Fibroblast of upper back skin (primary cell): ENCODE data around the gene EFTUD2.
A peak's percentile ranks its signal among the peaks of the same experiment; 100 is the strongest.

Experiments
- DNase-seq: peaks from one replicate; pipeline ENCODE4 v3.0.0-alpha.2; 2013

The EFTUD2 gene

DNA sequence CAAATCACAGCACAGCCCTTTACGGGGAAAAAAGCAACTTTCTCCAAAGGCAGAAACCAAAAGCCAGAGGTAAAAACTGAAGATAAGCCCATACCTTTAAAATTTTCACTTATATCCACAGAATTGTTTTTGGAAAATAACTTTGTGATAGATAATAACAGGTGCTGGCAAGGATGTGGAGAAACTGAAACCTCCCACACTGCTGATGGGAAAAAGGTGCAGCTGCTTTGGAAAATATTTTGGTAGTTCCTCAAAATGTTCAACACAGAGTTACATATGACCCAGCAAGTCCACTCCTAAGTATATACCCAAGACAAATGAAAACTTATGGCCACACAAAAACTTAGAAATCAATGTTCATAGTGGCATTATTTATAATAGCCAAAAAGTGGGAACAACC lies 12.2 kb downstream of the EFTUD2 start:
- no peak for DNase-seq

DNA sequence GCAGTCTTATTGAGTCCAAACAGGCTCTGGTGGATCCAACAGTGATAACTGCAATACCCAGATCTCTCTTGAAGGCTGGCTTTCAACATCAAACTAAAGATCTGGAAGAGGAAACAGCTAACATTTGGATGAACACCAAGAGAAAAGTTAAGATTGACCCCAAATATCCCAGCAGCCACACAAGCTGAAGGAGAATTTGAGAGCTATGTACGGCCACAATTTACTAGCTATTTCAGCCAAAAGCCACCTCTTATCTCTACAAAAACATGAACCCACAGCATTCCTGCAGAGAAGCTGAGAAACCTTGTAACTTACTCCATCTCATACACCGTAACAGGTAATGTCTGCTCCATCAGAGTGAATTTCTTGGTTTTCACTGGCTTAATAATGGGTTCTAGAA lies 14.3 kb downstream of the EFTUD2 start:
- no peak for DNase-seq

DNA sequence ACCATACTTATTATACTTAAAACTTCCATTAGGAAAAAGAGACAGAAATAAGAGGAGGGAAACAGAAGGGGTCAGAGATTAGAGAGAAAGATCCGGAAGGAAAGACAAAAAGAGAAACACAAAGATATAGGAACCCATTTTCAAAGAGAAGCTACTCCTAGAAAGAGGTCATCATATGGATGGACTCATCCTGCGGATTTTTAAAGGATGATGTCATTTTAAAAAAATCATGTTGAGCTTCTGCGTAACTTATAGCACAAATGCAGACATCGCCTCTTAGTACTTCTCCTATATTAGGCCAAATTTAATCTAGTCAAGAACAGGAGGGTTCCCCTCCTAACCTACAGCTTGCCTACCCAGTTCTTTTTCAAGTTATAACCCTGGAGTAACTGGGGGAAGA lies 18.1 kb downstream of the EFTUD2 start:
- no peak for DNase-seq

DNA sequence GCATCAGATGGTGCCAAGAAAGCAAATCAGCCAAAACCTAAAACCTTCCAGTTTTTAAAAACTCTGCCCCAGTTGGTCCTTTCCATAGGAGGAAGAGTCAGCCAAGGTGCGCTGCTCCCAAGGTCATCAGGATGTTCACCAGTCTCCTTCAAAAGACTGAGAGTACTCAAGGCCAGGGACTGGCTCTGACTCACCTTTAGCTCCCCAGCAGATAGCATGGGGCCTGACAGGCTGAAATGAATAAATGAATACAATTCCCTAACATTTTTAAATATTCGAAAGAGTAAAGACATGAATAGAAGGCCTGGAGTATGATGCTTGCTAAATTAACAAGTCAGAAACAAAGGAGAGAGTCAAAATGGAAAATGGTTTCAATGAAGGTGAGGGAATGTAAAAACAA lies 19.2 kb downstream of the EFTUD2 start:
- no peak for DNase-seq

DNA sequence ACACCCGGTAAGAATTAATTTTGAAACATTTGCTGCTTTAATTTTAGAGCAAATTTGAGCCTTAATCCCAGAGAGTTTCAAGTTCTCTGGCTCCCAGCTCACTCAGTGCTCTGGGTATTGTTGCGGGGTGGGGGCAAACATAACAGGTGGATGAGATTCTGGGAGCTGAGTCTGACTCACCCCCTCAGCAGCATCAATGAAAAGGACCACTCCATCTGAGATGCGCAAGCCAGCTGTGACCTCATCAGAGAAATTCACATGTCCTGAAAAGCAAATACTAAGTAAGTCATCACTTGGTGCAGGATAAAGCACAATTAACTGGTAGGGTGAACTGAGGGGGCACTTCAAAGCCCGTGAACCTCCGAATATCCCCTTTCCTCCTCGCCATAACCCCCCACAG lies 19.9 kb downstream of the EFTUD2 start:
- no peak for DNase-seq

DNA sequence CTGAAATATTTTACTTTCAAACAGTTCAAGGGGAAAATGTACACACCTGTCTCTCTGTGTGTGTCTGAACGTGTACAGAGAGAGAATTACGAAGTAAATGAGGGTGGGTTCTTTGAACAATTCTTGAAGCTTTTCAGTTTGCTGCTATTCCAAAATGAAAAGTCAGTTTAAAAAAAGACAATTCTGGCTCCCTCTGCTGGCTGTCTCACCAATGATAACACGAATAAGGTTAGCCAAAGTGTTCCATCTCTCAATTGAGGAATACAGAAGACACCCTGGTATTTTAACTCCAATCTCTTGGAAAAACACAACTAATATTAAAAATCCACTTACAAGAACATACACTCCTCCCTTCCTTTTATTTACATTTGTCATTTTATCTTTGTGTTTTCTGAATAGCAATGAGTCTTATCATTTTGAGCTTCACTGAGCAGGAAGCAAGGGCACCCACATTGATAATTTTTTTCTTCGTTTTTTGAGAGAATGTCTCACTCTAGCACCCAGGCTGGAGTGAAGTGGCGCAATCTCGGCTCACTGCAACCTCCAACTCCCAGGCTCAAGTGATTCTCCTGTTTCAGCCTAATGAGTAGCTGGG lies 20.5 kb downstream of the EFTUD2 start:
- DNase-seq, result peak; percentile 39

DNA sequence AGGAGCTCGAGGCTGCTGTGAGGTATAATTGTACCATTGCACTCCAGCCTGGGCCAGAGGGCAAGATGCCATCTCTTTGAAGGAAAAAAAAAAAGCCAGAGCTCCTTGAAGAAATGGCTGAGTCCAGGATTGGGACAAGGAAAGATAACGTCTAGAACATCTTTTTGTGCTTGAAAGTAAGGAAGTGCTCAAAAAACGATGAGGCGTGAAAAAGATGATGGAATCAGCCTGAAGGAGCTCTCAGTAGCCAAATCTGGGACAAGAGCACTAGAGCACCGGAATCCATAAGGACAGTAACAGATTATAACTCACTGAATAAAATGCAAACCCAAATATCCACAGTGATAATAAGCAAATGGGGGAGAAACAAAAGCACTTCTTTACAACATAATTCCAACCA lies 22.1 kb downstream of the EFTUD2 start:
- no peak for DNase-seq

DNA sequence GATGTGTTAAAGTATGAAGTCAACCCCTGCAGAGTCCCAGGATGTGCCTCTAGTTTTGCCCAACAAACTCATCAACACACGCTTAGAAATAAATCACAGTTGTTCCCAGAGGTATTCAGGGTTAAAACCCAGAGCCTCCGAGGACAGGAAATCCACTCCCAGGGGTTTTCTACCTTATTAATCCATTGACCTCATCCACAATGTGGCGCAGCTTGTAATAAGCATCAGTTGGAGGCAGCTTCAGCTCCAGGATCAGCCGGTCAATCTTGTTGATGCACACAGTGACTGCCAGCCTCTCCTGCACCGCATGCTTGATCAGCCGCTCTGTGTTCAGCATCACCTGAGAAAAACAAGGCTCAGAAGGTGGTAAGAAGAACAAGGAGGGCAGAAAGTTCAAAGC lies 23.5 kb downstream of the EFTUD2 start:
- no peak for DNase-seq

DNA sequence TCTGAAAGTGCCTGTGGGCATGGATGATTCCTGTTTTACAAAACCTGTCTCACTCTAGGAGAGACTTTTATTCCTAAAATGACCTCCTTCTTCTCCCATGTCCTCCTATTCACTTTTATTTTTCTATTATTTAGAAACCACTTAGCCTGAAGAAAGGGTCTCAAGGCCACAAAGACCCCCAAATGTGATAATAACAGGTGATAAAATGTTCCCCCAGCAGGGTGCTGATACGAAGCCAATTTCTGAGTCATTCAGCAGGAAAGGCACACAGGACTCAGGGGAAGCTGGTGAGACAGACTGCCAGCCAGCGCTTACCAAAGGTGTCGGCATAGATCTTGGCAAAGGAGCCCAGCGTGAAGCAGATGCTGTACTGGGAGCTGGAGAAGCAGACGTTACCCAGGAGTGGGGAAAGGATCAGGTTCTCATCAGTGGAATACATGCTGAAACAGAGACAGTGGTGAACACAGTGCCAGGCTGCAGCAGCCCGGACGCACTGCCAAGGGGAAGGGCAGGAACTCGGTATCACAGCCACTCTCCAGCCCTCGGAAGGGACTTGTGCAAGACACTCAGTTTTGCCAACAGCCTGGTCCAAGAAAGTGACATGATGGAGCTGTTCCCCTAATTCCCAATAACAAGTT lies 27.0 kb downstream of the EFTUD2 start:
- no peak for DNase-seq

DNA sequence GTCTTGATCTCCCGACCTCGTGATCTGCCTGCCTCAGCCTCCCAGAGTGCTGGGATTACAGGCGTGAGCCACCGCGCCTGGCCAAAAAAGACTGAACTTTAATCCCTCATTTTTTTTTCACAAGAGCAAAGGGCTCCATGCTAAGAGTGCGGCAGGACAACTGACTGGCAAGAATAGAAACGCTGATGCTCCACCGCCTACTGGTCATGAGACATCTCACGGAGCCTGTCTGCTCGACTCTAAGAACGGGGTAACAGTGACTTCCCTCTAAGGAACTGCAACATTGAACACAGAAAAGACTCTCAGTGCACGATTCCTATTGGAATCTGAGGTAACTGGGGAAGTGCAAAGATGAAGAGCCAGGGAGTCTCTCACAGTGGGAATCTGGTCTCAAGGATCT lies 27.7 kb downstream of the EFTUD2 start:
- no peak for DNase-seq

DNA sequence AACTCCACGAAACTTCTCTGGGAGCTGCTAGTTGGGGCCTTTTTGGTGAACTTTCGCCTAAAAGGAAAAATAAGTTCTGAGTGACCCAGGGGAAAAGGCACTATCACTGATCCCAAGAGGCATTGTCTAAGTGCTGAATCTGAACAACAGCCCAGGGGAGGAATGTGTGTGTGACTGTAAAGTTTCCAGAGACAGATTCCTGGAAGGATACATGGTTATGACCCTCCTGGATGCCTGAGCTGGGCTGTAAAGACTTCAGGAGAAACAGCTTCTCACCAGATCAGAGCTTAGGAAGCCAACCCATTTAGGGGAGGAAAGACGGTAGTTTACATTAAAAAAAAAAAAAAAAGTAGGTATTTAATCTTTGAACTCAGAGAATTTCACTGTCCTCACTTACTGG lies 31.4 kb downstream of the EFTUD2 start:
- no peak for DNase-seq

DNA sequence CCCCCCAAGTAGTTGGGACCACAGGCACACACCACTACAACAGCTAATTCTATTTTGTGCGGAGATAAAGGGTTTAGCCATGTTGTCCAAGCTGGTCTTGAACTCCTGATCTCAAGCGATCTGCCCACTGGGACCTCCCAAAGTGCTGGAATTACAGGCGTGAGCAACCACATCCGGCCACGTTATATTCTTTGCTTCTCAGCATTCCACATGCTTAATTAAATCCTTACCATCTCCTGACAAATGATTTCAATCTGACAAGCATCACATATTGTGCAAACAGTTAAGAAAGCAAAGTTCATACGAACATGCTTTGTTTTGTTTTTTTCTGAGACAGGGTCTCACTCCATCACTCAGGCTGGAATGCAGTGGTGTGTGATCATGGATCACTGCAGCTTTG lies 33.3 kb downstream of the EFTUD2 start:
- peak; percentile 85 for DNase-seq

DNA sequence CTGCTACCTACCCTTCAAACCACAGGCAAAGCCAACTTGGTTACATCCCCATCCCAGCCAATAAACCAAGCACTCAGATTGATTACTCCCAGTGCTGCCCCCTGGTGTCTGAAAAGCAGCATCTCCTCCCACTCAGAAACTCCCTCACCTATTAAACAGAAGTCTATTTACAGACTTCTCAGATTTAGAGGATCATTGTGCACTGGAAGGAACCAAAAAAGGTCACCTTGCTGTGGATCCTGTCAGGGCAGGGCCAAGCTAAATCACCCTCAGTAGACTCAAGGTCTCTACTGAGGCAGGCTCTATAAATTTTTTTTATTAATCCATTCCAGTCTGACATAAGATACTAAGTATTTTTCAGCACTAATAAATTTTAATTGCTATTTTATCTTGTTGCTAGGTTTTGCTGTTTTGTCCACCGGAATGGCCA lies 34.0 kb downstream of the EFTUD2 start:
- peak; percentile 81 for DNase-seq

DNA sequence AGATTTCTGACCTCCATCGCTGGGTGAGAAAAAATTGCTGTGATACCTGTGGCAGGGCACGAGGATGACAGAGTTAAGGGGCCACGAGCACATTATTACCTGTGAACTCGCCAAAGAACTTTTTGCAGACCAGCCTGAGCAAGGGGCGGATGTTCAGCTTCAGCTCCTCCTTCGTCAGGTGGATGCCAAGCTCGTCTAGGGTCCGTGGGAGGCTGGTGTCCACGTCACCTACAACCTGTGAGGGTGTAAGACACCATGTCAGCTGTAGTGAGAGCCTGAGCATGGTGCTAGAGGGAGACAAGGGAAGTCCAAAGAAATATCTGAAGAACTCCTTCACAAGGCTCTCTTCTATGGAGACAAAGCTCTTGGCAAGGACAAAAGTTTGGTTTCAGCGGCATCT lies 34.4 kb downstream of the EFTUD2 start:
- no peak for DNase-seq

DNA sequence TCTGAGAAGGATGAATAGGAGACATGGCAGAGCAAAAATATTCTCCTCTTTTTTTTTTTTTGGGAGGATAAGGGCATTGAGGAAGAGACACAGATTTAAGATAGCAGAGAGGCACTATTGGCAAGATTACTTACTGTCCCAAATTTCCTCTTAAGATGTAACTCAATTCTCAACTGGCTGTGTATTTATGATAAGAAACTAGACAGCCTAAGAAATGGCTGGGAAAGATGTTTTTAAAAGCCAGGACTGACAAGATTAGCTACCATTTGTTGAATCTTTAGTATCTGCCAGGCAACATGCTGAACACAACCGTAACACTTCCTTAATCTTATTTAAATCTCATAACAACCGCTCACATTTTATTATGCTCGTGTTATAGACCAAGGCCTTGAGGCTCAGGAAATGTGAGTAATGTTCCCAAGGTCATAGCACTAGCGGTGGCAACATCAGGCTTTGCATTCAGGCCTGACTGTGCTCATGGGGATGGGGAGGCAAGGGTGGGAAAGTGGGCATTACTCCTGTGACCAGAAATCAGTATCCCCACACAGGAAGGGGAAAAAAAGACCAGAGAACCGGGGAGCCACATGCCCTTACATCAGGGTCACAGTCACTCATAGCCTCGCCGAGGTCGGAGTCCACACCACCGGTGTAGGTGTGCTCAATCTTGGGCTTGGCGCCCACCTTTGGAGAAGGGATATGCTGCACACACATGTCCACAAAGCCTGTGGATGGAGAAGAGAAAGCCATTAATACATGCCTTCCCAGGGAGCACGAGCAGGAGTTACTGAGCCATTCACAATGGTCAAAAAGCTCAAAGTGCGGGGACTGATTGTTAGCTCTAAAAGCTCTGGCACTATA lies 36.0 kb downstream of the EFTUD2 start:
- DNase-seq, result no peak

DNA sequence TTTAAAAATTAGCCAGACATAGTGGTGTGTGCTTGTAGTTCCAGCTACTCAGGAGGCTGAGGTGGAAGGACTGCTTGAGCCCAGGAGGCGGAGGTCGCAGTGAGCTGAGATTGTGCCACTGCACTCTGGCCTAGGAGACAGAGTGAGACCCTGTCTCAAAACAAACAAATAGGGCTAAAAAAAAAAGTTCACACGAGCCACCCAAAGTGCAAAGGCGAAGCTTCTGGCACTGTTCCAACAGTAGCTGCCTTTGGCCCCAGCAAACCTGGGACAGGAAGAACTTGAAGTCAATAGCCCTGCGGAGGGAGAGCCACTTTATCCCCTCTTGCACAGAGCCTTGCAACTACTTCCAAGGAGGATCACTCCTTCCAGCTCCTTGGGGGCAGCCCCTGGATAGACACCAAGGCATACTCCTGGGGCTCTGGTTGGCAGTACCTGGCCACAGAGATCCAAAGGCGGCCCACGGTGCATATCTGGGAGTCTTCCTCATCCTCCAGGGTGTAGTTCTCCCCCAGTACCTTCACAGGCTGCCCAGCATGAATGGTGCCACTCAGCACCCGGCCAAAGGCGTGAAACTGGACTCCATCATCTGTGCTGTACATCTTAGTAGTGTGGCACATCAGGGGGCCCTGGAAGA lies 36.8 kb downstream of the EFTUD2 start:
- no peak for DNase-seq

DNA sequence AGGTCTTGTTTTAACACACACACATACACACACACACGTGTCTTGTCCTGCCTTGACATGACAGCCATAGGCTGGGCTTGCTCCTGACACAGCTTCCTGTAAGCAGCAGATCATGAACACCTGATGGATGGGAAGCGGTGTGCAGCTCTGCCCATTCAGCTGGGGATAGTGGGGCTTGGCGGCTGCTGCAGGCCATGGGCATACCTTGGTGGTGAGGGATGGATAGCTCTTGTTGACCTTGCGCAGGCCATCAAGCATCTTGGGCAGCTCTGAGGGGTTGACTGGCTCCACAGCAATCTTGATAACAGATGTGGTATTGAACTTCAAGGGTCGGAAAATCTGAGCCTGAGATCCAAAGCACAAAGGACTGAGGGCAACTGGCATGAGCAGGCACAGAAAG lies 39.5 kb downstream of the EFTUD2 start:
- DNase-seq, result no peak

DNA sequence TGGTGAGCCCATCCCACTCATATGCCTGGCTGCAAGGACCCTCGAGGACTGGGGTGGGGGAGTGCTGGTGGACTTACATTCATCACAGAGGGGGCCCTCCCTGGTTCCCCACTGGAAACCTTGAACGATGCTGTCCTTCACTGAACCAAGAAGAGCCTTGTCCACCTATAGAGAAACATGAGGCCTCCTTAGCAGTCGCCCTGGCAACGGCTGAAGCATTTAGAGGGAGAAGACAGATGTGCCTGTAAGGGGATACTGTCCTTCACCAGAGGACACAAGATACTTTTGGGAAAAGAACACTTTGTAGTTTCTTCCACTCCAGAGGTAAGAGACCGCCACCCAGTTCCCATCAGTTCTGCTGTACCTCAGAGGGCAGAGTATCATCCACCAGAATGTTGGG lies 45.1 kb downstream of the EFTUD2 start:
- DNase-seq, result no peak

DNA sequence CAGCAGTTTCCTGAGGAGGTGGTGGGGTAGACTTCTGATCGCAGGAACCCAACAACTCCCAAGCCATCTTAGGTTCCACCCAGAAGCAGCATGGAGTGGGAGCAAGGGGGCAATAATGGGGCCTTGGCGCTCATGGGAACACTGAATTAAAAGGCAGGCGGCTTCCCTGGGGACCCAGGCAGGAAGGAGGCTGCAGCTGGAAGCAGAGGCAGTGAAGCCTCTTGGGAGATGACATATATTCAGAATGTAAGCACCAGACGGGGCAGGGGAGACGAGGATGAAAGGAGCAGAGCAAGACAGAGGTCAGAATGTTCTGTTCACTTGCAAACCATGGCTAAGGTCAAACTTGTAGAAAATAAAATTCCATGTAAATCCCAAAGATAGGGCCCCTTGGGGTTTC lies 48.6 kb downstream of the EFTUD2 start:
- DNase-seq, result no peak

DNA sequence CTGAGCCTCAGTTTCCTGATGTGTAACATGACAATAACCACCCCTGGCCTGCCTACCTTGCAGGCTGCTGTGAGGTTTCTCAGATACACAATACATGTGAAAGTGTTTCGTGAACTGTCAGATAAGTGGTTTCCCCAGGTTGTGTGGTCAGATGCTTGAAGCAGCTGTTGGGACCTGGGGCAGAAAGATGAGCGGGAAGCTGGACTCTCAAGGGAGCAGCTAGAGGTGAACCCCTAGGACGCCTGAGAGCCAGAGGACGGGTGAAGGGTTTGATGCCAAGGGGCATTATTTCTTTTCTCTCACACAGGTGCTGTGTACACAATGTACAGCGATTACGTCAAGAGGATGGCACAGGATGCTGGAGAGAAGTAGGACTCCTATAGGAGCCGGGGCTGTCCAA lies 49.2 kb downstream of the EFTUD2 start:
- no peak for DNase-seq

DNA sequence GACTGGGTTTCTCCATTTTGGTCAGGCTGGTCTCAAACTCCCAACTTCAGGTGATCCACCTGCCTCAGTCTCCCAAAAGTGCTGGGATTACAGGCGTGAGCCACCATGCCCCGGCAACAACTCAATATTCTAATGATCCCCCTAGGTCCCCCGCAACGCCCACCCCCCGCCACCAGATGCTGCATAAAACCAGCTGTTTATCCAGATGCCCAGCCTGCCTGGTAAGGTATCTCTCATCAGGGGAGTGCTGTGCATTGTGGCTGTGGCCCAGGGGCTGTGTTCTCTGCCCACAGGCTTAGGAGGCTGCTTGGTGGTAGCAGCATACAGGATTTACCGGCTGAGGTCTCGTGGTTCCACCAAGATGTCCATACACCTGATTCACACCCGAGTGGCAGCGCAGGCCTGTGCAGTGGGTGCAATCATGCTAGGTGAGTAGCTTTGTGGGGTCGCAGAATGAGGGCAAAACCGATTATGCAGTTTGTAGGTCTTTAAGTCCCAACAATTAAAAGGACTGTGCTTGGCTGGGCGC lies 50.2 kb downstream of the EFTUD2 start:
- DNase-seq, result no peak

DNA sequence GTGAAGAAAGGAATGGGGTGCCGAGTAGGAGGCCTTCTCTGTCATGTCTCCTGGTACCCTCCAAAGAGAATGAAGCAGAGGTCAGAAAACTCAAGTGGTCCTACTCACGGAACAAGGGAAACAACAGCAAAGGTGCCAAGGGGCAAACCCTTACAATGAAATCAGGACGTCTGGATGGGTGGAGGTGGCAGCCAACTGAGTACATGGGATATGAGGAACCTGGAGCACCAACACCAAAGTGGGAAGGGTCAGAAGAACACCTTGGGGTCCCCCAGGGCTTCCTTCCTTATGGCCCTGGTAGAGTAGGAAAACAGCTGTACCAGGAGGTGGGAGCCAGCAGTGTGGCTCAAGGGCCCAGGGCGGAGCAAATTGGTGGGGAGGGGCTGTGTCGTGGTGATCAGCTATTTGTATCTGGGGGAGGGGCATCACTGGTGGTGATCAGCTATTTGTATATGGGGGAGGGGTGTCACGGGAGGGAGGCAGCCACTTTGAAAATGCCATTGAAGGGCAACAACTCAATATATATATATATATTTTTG lies 50.9 kb downstream of the EFTUD2 start:
- no peak for DNase-seq

DNA sequence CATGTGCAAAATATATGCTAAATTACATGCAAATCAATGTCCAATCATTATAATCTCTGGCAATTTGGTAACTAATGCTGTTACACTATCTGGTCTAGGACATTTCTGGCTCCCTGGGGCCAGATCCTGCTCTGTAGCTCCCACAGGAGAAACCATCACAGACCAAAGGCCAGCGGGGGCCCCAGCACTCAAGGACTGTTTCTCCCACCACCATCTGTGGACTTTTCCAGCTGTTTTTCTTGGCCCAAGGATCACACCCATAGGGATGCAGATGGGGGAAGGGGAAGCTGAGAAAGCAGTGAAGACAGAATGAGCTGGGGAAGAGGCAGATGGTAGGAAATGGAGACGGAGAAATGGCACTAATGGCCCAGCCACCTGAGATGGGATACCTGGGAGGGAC lies 51.7 kb downstream of the EFTUD2 start, which contains the start of gene HIGD1B:
Gene HIGD1B, plus strand, starts transcription at position 298 of the 400 bp plus-strand sequence. CDS start 270 bp downstream, outside the sequence.
- DNase-seq, result no peak
